ENCODE data around the gene SAE1.

Gene SAE1

DNA sequence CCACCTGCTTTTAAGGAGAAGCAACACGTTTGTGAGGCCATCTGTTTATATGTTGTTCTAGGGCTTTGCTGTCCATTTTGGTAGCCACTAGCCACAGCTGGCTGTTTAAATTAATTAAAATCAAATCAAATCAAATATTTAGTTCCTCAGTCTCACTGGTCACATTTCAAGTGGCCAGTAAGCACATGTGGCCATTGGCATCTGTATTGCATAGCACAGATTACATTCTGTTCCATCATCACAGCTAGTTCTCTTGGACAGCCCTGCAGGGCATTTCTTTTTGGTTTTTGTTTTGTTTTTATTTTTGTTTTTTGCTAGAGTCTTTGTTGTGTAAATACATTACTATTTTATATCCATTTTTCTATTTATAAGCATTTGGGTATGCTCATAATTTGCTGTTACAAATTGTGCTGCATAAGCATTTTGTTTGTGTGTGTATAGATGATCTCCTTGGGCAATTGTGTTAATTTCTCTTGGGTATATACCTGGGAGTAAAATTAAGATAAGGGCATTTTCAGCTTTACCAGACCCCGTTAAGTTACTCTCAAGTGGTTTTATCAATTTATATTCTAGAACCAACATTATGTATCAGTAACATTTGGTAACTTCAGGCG is 31.3 kb downstream of the SAE1 start:
- DNase-seq (ENCODE audit: low spot score) = no peak

DNA sequence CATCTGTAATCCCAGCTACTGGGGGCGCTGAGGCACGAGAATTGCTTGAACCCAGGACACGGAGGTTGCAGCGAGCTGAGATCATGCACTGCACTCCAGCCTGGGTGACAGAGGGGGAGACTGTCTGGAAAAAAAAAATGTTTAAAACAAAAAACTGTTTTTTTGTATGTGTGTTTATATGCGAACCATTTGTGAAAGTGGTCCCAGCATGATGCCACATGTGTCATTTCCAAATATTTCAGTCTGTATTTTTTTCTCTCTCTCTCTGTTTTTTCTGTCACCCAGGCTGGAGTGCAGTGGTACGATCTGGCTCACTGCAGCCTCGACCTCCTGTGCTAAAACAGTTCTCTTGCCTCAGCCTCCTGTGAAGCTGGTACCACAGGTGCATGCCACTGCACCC is 37.4 kb downstream of the SAE1 start:
- no peak for DNase-seq (ENCODE audit: low spot score)

DNA sequence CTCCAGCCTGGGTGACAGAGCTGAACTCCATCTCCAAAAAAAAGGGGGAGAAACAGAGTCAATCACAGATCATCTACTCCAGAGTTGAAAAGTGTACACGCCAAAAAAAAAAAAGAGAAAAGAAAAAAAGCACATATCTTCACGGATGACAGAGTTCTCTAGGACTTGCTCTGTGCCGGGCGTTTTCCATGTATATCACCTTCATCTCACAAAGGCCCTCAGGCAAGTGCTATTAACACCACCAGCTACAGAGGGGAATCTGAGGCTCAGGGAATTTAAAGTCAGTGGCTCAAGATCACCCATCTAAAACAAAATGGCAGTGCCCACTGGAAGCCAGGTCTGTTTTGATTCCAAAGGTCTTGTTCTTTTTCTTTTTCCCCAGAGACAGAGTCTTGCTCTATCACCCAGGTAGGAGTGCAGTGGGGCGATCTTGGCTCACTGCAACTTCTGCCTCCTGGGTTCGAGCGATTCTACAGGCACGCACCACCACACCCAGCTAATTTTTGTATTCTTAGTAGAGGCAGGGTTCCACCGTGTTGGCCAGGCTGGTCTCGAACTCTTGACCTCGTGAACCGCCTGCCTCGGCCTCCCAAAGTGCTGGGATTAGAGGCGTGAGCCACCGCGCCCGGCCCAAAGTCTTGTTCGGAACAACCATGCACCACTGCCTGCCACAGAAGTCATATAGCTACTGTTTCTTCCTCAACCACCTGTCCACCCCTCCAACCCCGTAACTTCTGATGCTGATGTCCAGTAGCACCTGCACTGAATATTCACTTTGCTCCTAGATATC is 42.2 kb downstream of the SAE1 start:
- no peak for DNase-seq (ENCODE audit: low spot score)

DNA sequence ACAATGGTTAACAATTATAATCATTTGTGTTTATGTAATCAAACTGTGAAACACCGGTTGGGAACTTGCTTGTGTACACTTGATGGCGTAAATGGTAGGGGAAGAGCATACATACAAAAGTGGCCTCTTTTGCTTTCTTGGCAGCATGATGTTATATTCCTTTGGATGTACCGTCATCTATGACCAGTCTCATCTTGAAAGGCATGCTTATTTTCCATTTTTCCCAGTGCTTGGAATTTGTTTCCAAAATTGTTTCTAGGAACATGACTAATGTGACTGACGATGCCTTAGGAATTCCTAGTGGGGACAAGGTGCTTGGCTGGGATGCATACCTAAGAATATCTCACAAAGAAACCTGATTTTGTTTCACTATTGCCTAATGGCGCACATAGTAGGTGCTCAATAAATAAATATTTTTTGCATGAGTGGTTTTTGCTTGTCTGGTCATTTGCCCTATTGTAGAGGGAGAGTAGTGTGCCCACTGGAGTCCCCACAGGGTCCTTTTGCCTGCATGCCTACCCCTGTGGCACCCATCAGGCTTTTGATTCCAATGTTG is 45.5 kb downstream of the SAE1 start:
- DNase-seq (ENCODE audit: low spot score) = no peak

DNA sequence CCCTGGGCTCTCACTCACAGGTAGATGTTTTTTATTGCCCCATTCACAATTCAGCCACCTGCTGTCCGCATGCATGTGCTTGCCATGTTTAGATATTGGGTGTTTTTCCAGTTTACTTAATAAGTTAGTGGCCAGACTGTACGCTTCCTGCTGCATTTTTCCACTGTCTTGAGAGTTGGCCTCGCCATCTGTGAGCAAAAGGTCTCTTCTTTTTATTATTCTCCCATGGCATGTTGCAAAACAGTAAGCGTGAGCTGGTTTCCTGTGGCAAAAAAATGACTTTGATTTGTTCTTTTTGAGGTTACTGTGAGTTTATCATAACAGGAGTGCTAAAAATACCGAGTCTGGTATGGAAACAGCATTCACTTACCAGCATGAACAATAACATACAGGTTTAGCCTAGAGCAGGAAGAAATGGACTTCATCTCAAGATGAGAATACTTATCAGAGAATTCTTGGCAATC is 46.0 kb downstream of the SAE1 start:
- DNase-seq (ENCODE audit: low spot score) = no peak

DNA sequence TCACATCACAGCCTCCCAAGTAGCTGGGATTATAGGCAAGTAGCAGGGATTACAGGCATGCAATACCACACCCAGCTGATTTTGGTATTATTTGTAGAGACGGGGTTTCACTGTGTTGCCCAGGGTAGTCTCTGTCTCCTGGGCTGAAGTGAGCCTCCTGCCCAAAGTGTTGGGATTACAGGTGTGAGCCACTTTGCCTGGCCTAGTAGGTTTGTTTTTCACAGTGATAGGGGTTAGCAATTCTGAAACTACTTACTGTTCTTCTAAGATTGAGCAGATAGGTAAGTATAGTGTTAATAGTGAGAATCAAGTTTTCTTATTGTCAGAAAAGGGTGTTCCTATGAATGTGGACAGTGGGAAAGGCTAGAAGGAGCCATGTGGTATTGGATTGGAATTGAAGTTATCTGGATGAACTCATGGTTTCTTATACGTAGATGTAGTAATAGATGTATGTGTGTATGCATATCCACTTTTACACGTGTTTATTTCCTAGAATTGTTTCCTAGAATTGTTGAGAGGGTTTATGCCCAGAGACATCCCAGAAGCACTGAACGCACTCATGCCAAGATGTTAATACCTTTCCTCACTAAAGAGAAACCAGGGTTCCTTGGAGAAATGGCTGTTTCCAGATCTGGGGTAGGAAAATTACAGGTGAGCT is 49.1 kb downstream of the SAE1 start:
- DNase-seq (ENCODE audit: low spot score) = no peak

DNA sequence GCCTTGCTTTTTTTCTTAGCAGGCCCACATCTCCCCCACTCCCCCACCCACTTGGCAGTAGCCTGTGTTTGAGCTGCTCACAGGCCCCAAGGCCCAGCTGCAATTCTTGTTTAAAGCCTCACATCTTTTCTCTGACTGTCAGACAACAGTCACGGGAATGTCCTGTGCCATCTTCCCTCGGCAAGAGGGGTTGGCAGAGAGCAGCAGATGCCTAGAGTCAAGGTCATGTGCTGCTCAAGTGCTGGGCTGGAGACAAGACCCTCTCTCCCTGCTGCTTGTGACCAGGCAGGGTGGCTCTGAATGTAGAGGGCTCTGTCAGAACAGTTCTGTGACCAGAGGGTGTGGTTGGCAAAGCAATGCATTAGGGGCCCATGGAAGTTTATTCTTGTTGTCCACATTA is 53.0 kb downstream of the SAE1 start:
- no peak for DNase-seq (ENCODE audit: low spot score)

DNA sequence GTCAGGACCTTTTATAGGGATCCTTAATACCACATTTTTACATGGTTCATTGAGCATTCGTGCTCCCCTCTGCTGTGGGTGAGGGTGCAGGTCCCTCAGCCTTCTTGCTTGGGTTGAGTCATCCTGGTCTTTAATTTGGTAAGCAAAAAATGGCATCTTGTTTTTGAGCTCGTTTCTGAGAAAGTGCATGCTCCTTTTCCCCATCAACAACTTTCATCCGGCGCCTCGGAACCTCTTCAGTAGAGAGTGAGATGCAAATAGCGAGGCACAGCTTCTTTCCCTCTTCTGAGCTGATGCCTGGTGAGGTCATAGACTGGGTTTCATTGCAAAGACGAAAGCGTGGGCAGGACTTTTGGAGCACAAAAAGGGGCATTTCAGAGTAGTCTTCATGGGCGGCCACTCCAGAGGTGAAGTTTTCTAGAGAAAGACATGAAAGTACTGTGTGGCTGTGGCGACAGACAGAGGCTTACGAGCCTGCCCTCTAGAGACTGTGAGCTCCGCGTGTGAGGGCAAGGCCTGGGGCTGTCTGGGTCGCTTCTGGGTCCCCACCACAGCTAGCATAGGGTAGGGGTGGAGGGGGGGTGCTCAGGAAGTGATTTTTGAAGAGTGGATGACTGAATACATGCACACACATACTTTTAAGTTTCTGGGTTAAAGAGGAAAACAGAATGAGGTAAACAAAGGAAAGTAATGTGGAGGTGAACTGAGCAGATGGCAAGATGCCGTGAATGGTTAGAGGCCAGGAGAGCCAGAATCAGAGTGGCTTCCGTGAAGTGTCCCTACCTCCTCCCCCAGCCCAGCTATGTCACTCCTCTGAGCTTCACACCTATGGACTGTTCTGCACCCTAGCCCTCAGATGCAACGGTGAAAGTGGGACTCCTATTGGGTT is 56.1 kb downstream of the SAE1 start:
- no peak for DNase-seq (ENCODE audit: low spot score)

DNA sequence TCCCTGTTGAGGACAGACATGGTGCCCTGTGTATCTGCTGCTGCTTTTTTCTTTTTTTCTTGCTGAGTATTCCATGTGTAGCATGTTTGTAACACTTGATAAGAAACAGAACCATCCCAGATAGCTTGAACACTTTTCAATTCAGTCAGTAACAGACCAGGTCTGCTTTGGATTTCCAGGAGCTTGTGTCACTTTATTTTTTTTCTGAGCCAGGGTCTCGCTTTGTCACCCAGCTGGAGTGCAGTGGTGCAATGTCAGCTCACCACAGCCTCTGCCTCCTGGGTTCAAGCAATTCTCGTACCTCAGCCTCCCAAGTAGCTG is 56.7 kb downstream of the SAE1 start:
- no peak for DNase-seq (ENCODE audit: low spot score)

DNA sequence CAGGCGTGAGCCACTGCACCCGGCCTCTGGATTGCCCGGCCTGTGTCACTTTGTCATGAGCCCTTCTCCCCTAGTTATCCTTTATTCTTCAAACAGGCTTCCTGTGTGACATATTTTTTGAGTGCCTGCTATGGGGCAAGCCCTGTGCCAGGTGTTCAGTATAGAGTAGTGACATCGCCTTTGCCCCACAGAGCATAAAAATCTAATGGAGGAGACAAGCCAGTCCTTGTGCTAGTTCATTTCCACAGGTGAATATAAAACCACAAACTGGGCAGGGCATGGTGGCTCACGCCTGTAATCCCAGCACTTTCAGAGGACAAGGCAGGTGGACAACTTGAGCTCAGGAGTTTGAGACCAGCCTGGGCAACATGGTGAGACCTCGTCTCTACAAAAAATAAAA is 57.2 kb downstream of the SAE1 start:
- DNase-seq (ENCODE audit: low spot score) = no peak

DNA sequence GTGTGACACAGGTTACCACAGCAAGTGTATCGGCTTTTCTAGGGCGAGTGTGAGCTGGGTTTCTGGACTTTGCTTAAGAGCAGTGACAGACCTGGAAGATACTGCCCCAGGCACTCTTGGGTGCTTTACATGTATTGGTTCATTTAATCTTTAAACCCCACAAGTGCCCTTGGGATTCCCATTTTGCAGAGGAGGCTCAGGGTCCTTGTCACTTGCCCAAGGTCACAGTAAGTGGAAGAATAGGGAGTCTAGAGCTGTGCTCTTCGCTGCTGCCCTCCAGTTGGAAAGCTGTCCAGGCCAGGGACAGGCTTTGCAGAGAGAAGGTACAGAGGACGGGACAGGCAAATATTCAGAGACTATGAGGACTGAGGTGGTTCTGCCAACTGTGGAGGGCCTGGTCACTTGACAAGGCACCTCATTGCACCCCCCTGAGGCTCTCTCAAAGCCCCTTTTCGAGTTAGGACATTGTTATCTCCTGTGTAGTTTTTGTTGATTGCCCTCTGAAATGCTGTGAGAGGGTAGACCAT is 57.9 kb downstream of the SAE1 start:
- DNase-seq (ENCODE audit: low spot score) = no peak

DNA sequence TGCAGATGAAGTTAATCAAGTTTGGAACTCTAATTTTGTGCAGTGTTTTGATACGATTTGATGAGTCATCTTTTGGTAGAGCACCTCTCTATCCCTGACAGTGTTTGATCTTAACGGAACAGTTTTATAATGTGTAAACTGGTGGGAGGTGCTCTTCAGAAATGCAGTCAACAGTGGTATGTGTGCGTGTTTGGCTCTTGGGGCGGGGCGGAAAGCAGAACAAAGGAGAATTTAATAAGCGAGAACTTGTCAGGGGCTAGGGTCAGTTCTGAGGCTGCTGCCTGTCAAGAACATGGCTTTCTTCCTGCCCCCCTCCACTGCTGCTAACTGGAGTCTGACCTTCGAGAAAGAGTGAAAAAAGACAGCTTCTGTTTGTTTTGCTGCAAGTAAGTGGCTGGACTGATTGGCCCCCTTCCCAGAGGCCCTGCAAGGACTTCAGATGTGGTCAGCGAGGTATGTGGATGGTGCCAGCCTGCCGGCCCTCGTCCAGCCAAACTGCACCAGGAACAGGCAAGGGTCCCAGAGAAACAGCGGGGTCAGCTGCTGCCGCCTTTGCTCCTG is 59.6 kb downstream of the SAE1 start:
- no peak for DNase-seq (ENCODE audit: low spot score)

DNA sequence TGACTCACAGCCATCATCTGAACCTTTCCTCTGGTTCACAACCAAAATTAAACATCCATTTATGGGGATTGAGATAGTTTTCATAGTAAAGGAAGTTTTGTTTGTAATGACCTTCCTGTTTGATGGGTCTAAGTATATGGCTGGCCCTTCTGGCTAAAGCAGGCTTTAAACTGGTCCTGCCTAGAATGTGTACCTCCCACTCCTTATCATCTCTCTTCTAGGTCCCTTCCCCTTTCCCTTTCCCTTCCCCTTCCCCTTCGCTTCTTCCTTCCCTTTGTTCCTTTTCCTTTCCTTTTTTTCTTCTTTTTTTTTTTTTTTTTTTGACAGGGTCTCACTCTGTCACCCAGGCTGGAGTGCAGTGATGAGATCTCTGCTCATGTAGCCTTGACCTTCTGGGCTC is 64.8 kb downstream of the SAE1 start:
- no peak for DNase-seq (ENCODE audit: low spot score)

DNA sequence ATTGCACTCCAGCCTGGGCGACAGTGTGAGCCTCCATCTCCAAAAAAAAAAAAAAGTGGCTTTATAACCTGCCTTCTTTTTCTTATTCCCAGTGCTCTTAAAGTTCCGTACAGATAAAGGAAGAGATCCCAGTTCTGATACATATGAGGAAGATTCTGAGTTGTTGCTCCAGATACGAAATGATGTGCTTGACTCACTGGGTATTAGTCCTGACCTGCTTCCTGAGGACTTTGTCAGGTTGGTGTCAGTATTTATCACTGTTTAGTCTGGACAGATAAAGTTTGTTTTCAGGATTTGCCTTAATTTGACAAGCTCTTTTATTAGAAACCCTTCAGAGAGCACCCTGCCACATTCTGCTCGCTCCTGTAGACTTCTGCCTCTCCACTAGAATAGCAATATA is 66.5 kb downstream of the SAE1 start:
- DNase-seq (ENCODE audit: low spot score) = no peak

DNA sequence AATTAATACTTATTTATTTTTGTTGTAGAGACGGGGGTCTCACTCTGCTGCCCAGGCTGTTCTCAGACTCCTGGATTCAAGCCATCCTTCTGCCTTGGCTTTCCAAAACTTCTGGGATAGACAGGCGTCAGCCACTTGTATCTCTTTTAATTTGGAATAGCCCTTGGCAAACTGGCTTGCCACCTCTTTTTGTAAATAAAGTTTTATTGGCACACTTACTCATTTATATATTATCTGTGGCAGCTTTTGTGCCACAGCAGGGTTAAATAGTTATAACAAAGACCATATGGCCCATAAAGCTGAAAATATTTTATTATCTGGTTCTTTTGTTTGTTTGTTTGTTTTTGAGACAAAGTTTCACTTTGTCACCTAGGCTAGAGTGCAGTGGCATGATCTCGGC is 69.9 kb downstream of the SAE1 start:
- no peak for DNase-seq (ENCODE audit: low spot score)

DNA sequence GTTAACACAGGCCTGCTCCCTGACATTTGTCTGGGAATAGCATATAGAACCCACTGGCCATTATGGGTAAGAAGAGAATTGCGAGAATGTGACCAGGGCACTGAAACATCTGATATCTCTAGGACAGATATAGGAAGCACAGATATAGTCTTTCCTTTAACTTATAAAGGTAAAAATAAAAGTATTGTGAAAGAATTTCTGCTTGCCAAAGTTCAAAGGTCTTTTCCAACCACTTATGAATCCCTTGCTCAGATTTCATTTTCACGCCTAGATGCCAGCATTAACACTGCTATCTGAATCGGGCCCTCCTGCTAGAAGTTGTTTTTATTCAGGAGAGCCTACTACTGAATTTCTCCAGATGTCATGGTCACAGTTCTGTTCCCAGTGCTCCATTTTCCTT is 72.6 kb downstream of the SAE1 start:
- DNase-seq (ENCODE audit: low spot score) = no peak

DNA sequence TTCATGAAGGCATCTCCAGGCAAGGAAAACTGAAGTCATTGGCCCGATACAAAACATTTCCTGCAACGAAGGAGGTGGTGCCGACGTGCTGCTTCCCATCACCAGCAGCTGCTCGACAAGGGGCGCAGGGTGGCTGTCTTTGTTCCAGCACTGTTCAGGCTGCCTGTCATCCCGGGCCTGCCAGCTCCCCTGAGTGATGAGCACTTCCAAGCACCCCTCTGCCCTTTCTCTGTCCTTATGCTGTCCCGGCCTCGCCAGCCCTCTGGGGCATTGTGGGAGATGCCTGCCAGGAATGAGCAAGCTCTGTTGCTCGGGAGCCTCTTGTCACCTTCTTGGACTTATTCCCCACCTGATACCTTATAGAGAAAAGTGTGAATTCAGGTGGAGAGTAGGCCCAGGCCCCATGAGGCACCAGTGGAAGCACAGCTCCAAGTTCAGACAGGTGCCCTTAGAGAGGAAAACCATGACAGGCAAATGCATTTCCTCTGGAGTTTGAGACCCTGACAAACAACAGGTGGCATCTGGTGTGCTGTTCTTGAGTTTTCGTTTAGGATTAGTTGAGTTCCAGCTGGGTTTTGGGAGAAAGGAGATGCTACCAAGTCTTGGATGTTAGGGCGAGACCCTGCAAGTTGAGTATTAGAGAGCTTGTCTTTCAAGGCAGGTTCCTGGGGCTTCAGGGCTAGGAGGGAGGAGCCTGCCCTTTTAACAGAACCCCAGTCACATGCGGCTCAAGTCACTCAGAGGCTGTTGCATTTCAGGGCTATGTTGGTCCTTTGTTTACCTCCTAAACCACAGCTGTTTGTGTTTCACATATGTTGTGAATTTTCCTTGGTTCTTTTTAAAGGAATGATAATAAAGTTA is 78.9 kb downstream of the SAE1 start:
- DNase-seq (ENCODE audit: low spot score) = no peak

DNA sequence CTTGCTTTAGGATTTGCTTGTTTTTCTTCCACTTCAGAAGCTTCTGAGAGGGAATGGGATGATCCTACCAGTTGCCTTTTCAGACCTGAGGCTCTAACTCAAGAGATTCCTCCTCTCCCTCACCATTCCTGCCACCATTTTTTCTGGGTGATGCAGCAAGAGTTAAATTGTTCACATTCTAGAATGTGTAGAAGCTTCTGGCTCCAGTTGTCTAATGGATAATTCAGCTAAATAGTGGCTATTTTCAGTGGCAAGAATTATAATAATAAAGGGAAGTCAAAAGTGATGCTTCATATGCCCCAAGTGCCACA is 79.5 kb downstream of the SAE1 start:
- no peak for DNase-seq (ENCODE audit: low spot score)

DNA sequence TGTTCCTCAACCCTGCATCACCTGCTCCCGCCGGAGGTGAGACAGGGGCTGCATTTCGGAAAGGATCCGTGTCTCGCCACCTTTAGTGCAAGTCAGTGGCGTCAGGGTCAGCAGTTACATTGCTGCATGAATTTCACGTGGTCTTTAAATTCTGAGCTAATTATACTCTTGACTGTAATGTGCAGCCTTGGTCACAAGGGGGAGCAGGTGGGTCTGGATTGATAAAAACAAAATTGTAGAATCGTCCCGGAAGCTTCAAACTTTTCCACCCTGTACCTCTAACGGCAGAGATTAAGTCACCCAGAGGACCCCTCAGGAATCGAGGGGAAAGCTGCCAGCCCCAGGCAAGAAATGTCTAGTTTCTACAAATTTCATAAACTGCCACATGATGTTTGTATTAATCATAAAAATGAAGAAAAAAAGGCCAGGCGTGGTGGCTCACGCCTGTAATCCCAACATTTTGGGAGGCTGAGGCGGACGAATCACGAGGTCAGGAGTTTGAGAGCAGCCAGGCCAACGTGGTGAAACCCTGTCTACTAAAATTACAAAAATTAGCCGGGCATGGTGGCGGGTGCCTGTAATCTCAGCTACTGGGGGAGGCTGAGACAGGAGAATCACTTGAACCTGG is 80.2 kb downstream of the SAE1 start:
- peak; percentile 78 for DNase-seq (ENCODE audit: low spot score)

DNA sequence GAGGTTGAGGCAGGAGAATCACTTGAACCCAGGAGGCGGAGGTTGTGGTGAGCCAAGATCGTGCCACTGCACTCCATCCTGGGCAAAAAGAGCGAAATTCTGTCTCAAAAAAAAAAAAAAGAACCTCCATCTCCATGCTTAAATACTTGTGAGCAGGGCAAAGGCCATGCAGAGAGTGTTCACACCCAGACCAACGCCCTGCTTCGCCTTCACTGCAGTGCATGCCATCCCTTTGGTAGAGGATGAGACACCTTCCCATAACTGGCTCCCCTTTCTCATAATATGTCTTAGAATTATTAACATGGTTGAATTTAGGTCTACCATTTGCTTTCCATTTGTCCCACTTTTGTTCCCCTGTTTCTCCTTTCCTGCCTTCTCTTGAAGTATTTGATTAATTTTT is 84.9 kb downstream of the SAE1 start:
- DNase-seq (ENCODE audit: low spot score) = no peak
